ENCODE measurements around the gene TRPC4AP.
A peak's percentile ranks its signal among the peaks of the same experiment; 100 is the strongest.

TRPC4AP gene

DNA sequence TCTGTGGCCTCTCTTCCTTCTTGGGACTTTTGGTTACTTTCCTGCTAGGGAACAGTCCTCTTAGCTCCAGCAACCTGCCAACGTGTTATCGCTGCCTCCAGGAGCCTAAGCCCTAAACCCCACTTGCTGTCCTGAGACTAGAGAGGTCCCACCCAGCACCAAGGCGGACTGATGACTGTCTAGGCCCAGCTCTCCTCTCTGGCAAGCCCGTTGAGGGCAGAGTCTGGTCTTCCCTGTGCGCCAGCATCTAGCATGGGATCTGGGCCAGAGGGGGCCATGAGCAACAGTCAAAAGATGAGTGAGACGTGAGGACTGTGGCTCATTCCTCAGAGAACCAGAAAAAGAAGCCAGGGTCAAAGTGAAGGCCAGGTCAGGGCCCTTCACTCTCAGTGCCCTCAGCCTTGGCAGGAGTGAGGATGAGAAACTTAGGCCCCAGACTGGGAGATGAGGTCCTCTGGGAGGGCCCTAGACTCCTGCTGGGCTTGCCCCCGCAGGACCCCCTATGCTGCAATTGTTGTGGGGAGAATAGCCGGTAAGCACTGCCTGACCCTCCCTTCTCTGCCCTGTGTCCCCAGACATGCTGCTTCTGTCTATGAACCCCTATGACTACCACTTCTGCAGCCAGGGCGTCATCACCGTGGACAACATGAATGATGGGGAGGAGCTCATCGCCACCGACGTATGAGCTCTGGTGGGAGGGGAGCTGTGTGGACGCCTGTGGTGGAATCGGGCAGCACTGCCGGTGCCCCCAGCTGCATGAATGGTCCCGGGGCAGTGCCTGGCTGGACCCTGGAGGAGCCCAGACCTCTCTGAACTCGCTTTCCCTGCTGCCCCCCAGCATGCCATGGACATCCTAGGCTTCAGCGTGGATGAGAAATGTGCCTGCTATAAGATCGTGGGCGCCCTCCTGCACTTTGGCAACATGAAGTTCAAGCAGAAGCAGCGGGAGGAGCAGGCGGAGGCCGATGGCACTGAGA is 106.0 kb downstream of the TRPC4AP start:
- DNase-seq: no peak

GRCh38 chr20:34985461-34986310 is 106.9 kb downstream of the TRPC4AP start:
- DNase-seq: no peak

DNA sequence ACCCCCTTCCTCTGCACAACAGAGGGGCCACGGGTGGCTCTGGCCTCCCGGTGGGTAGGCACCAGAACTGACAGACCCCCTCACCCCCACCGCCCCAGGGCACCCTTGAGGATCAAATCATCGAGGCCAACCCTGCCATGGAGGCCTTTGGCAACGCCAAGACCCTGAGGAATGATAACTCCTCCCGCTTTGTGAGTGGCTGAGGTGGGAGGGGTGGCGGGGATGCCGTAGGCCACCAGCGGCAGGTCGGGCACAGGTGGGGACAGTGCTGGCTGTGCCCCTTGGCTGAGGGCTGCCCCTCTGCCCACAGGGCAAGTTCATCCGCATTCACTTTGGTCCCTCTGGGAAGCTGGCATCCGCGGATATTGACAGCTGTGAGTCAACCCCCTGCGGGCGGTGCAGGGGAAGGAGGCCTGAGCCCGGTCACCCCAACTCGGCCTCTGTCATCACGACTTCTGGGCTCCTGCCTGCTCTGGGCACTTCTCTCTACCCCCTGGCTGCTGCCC is 107.8 kb downstream of the TRPC4AP start:
- no peak for DNase-seq

GRCh38 chr20:34983995-34984735 is 108.4 kb downstream of the TRPC4AP start:
- DNase-seq: no peak

DNA sequence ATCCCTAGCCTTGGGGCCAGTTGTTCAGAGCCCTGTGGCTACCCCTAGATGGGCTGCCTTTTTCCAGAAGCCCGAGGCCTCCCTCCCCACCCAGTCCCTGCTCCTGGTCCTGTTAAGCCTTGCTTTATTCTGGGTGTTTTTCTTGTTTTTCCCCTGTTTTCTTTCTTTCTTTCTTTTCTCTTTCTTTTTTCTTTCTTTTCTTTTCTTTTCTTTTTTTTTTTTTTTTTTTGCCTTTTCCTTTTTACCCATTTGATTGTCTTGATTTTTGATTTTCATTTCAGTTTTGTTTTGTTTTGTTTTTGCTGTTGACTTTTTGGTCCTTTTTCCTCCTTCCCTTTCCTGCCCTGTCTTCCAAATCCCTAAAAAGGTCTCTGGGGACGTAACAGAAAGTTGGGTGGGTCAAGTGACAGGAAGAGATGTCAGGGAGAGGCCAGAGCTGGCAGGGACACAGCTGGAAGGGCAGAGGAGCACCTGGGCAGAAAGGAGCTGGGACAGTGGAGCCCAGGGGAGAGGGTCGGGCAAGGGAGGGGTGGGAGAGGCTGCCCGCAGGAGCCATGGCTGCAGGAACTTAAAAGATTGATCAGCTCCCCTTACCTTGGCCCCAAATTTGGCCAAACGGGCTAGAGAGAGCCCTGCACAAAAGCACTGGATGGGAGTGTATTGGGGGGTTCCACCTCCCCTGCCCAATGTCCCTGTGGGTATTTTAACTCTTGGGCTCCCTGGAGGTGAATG is 109.4 kb downstream of the TRPC4AP start:
- no peak for DNase-seq

- DNase-seq: no peak
Measured at GRCh38 chr20:34982270-34983088, 110.1 kb downstream of the TRPC4AP start.

DNA sequence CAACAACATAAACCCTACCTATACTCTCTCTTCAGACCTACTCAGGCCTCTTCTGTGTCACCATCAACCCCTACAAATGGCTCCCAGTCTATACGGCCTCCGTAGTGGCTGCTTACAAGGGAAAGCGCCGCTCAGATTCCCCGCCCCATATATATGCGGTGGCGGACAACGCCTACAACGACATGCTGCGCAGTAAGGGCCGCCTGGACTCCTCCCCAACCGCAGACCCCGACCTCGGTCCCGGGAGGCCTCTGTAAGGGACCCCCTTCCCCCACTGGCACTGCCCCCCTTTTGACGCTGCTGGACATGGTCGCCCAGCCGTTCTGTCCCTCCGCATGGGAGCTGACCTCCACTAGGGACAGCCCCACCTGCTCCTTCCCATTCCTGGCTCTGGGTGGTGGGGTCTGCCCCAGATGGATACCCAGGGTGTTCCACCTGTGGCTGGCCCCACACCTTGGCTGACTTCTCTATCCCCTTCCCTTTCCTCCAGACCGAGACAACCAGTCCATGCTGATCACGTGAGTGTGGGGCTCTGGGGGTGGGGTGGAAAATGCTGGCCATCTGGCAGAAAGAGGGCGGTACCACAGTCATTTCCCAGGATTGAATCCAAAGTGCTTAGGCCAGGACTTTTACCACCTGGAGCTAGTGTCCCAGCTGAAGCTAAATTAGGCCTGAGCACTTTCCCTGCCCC is 111.9 kb downstream of the TRPC4AP start:
- DNase-seq: no peak

GRCh38 chr20:34979366-34980153 is 113.0 kb downstream of the TRPC4AP start:
- peak; percentile 52 for DNase-seq

DNA sequence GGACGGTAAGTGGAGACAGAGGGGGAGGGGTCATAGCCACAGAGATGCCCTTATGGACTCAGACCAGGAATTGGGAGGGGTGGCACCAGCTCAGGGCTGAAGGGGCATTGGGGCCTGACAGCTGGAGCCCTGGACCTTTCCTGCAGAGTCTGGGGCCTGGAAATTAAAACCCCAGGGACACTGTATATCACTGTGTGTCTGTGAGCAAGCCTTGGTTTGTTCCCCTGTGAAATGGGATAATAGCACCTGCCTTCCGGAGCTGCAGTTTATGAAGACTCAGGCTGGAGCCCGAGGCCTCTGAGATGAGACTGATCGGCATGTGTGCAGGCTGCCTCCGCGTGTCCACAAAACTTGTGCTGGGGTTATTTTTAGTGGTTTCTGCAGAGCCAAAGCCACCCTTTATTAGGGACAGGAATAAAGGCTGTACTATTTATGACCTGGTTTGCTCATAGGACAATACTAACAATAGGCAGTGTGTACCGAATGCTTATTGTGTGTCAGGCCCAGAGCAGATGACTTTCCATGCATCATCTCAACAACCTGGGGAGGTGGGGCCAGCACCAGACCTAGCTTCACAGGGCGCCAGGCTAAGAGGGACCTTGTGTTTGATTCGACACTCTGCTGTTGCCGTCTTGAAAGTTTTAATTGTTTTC is 114.4 kb downstream of the TRPC4AP start:
- DNase-seq: no peak

DNA sequence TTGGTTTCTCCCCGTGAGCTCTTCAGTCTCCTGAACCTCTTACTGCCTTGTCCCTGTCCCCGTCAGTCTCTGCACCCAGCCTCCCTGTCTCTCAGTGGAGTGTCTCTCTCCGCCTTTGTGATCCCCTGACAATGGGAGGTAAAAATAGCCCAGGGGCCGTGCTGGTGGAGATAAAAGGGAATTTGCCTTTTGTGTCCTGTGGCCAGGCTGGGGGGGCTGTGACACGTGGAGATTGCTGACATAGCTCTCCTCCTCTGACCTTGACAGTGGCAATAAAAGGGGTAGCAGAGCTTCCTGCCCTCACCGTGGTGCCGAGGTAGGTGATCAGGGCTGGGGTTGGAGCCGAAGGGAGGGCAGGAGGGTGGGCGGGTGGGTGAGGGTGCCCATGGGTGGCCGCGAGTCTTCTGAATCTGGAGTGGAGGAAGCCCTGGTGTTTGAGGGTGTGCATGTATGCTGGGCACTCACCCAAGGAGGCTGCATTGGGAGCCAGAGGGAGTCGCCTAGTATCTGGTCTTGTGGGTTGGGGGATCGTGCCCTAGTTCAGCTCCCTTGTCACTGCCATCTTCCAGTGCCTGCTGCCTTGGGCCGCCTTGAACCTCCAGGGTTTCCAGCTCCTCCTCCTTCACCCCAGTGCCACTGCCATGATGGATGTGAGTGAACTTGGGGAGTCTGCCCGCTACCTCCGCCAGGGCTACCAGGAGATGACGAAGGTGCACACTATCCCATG is 115.1 kb downstream of the TRPC4AP start:
- DNase-seq: no peak

DNA sequence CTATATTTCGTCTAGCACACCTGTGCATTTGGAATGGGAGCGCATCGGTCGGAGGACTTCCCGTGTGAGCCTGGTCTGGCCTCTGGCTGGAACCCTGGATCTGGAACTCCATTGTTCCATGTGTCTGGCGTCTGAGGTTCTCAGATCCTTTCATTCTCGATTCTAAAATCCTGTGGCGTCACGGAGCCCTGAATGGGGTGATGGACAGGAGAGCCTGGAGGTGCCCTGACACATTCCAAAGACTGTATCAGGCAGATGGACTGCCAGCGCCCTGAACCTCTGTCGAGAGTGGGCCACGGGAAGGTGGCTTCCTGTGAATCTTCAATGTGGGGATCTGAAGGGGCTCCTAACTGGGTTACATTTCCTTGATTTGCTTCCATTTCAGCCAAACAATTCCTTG is 116.3 kb downstream of the TRPC4AP start:
- no peak for DNase-seq

DNA sequence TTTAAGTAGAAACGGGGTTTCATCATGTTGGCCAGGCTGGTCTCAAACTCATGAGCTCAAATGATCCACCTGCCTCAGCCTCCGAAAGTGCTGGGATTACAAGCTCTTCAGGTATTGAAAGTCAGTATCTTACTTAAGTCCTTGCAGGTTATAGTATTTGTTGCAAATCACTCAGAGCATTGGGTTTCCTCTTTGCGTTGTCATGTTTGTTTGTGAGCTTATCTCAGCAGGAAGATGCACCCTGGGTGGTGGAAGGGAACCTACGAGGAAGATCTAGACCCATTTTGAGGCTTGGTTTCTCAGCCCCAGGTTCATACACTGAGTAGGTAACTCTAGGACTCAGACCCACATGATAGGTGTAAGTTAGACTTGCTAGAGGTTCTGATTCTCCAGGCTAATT is 118.4 kb downstream of the TRPC4AP start:
- no peak for DNase-seq

DNA sequence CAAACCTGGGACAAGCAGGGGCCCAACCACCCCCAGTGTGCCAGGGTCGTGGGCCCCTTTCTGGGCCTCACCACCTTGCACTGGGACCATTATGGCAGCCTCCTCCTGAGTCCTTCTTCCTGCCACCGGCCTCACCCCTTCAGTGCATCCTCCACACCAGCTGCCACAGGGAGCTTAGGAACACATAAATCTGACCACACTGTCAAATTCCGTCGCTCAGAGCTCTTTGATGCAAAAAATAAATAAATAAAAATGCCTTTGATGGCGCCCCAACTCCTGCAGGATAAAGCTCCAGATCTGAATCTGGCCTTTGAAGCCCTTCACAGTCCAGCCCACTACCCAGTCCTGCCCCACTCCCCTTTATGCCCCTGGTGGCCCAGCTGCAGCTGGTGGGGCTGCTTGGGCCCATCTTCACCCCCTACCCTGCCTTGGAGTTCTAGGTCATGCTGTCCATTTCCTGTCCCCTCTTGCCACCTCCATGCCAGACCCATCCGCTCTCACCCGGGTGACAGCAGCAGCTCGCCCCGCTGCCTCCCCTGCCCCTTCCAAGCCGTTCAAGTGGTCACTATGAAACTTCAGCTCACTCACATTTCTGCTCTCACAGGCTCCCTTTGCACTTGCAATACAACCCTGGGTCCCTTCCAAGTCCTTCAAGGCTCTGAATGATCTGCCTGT is 120.9 kb downstream of the TRPC4AP start:
- DNase-seq: no peak

- DNase-seq: no peak
Measured at GRCh38 chr20:34970846-34971560, 121.6 kb downstream of the TRPC4AP start.

DNA sequence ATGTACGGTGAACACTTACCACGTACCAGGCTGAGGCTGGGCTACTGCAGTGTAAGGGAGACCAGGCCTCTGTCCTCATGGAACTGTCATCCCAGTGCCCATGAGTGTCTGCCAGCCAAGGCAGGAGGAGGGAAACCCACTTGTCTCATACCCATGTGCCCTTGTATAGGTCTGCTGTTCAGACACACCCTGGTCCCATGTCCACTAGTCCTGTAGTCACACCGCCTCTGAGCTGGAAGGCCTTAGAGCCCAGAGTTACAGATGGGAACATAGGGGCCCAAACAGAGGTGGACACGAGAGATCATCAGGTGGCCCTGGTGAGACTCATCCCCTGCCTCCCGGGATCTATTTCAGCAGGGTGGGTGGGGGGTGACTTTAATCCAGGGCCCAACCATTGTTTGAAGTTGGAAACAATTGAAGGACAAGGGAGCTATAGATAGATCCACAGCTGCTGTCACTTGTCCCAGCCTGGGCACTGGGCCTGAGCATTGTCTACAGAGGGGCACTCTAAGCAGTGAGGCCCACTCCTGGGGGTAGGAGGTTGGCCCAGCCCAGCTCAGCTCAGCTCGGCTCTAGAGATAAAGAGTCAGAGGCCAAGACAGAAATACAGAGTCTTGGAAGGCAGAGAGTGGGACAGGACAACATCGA is 122.3 kb downstream of the TRPC4AP start:
- no peak for DNase-seq

GRCh38 chr20:34968042-34968775 is 124.4 kb downstream of the TRPC4AP start:
- DNase-seq: no peak
